Neural progenitor cell (in vitro differentiated cells): ENCODE data around the gene XRN1.
"Not testable (repeated sequence)": the region's sequence is repeated elsewhere in the genome, so short reads cannot be mapped to it uniquely, and the experiment has no call there.

Experiments used
- CTCF ChIP-seq: fragments of 200-600 bp; sonication (generic); IDR thresholded peaks from 2 replicates; pipeline ENCODE4 v1.5.1; 2017; ENCODE audit warnings: antibody characterized with exemption, mild to moderate bottlenecking
- EZH2 ChIP-seq: fragments of 200-600 bp; sonication (generic); IDR thresholded peaks from 2 replicates; pipeline ENCODE4 v1.6.1; 2017; ENCODE audit warnings: antibody characterized with exemption, mild to moderate bottlenecking, moderate library complexity
- EZH2phosphoT487 ChIP-seq: fragments of 200-600 bp; sonication (generic); IDR thresholded peaks from 2 replicates; pipeline ENCODE4 v1.6.1; 2017; ENCODE audit warnings: antibody characterized with exemption

- not testable (repeated sequence) for TF ChIP-seq CTCF, EZH2phosphoT487, EZH2
Measured at GRCh38 chr3:142443060-142443459, 4.8 kb downstream of the XRN1 start.
